HepG2 (cell line): Measurements from ENCODE around the gene RCBTB1. TPM values are rescaled to one million over a fixed set of nuclear protein-coding genes. Genes with fewer than 3 reads are reported as not detected.

Experiments
- CEBPG ChIP-seq: IDR thresholded peaks from 2 replicates; pipeline ENCODE4 v1.6.1; 2016
- ELF4 ChIP-seq: sonication (generic); formaldehyde crosslinking; IDR thresholded peaks from 2 replicates; pipeline ENCODE4 v1.5.0; 2020; ENCODE audit warnings: missing genetic modification reagents, mild to moderate bottlenecking, moderate library complexity, borderline replicate concordance
- GATAD2A ChIP-seq: IDR thresholded peaks from 2 replicates; pipeline ENCODE4 v1.6.1; 2016
- JUN ChIP-seq: sonication (generic); formaldehyde crosslinking; IDR thresholded peaks from 2 replicates; pipeline ENCODE4 v1.4.0; 2020; ENCODE audit warnings: mild to moderate bottlenecking, missing genetic modification reagents
- MIXL1 ChIP-seq: IDR thresholded peaks from 2 replicates; pipeline ENCODE4 v1.6.1; 2016
- PATZ1 ChIP-seq: sonication (generic); formaldehyde crosslinking; IDR thresholded peaks from 2 replicates; pipeline ENCODE4 v1.4.0; 2020; ENCODE audit warnings: missing genetic modification reagents
- RELA ChIP-seq: sonication (generic); formaldehyde crosslinking; IDR thresholded peaks from 2 replicates; pipeline ENCODE4 v1.4.0; 2020; ENCODE audit warnings: missing genetic modification reagents
- ZFP37 ChIP-seq: sonication (generic); formaldehyde crosslinking; IDR thresholded peaks from 2 replicates; pipeline ENCODE4 v1.4.0; 2020; ENCODE audit warnings: missing genetic modification reagents, borderline replicate concordance
- ZMAT5 ChIP-seq: sonication (generic); formaldehyde crosslinking; IDR thresholded peaks from 2 replicates; pipeline ENCODE4 v1.5.0; 2020; ENCODE audit warnings: mild to moderate bottlenecking, low read depth, missing genetic modification reagents, borderline replicate concordance
- ZNF335 ChIP-seq: sonication (generic); formaldehyde crosslinking; IDR thresholded peaks from 2 replicates; pipeline ENCODE4 v1.4.0; 2020; ENCODE audit warnings: missing genetic modification reagents
- ZNF543 ChIP-seq: sonication (generic); formaldehyde crosslinking; IDR thresholded peaks from 2 replicates; pipeline ENCODE4 v1.4.0; 2020; ENCODE audit warnings: mild to moderate bottlenecking, missing genetic modification reagents
- ZSCAN31 ChIP-seq: sonication (generic); formaldehyde crosslinking; IDR thresholded peaks from 2 replicates; pipeline ENCODE4 v1.5.0; 2020; ENCODE audit warnings: low read depth, mild to moderate bottlenecking, missing genetic modification reagents
- polyA plus RNA-seq, 8 experiments: library from polyadenylated mRNA; depleted of rRNA in 3 of 8; stranded (reverse) in 7 of 8; unstranded in 1 of 8; fragments of >200 nt; fragmentation: Illumina TruSeq in 4 of 8; extraction: Trizol in 4 of 8; gene quantifications; 2 replicates each; pipeline versions ENCODE4 v1.2.1 to v1.2.3, GENCODE V29; 2011 to 2016; ENCODE audit warnings: low read depth in 4 of 8, missing spikeins in 1 of 8, mixed read lengths in 1 of 8; ENCODE audit not compliant: insufficient read depth in 1 of 8
- total RNA-seq, 5 experiments: library from RNA; depleted of rRNA; stranded (reverse); fragments of >200 nt; fragmentation: Illumina TruSeq; extraction: Trizol; gene quantifications; 2 replicates each; pipeline ENCODE4 v1.2.3, GENCODE V29; 2016; ENCODE audit warnings: low read depth in 1 of 5
- TF ChIP-seq, protein P1 (sequence below): fragments of 450-650 bp; IDR thresholded peaks from 2 replicates; pipeline ENCODE4 v1.6.1; 2017
- TF ChIP-seq, protein P2 (sequence below): sonication (generic); formaldehyde crosslinking; IDR thresholded peaks from 2 replicates; pipeline ENCODE4 v1.5.0; 2020; ENCODE audit warnings: mild to moderate bottlenecking, missing genetic modification reagents
- TF ChIP-seq, protein P3 (sequence below): sonication (generic); formaldehyde crosslinking; IDR thresholded peaks from 2 replicates; pipeline ENCODE4 v1.8.1; 2023; ENCODE audit warnings: mild to moderate bottlenecking, inconsistent platforms, moderate library complexity, missing genetic modification reagents, borderline replicate concordance
- TF ChIP-seq, protein P4 (sequence below): sonication (generic); formaldehyde crosslinking; IDR thresholded peaks from 2 replicates; pipeline ENCODE4 v1.4.0; 2020; ENCODE audit warnings: missing genetic modification reagents
- TF ChIP-seq, protein P5 (sequence below): sonication (generic); formaldehyde crosslinking; IDR thresholded peaks from 2 replicates; pipeline ENCODE4 v1.5.0; 2020; ENCODE audit warnings: missing genetic modification reagents

Gene RCBTB1
- total and polyA plus RNA-seq, 2 of the 13 experiments (the other 11 are each of a cell fraction or from before 2014, with no cell fraction given), result 13.4 to 21.6 TPM

- TF ChIP-seq, protein P1, sequence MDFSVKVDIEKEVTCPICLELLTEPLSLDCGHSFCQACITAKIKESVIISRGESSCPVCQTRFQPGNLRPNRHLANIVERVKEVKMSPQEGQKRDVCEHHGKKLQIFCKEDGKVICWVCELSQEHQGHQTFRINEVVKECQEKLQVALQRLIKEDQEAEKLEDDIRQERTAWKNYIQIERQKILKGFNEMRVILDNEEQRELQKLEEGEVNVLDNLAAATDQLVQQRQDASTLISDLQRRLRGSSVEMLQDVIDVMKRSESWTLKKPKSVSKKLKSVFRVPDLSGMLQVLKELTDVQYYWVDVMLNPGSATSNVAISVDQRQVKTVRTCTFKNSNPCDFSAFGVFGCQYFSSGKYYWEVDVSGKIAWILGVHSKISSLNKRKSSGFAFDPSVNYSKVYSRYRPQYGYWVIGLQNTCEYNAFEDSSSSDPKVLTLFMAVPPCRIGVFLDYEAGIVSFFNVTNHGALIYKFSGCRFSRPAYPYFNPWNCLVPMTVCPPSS, result no peak
- peak; percentile 78 for TF ChIP-seq GATAD2A
- TF ChIP-seq, protein P2, sequence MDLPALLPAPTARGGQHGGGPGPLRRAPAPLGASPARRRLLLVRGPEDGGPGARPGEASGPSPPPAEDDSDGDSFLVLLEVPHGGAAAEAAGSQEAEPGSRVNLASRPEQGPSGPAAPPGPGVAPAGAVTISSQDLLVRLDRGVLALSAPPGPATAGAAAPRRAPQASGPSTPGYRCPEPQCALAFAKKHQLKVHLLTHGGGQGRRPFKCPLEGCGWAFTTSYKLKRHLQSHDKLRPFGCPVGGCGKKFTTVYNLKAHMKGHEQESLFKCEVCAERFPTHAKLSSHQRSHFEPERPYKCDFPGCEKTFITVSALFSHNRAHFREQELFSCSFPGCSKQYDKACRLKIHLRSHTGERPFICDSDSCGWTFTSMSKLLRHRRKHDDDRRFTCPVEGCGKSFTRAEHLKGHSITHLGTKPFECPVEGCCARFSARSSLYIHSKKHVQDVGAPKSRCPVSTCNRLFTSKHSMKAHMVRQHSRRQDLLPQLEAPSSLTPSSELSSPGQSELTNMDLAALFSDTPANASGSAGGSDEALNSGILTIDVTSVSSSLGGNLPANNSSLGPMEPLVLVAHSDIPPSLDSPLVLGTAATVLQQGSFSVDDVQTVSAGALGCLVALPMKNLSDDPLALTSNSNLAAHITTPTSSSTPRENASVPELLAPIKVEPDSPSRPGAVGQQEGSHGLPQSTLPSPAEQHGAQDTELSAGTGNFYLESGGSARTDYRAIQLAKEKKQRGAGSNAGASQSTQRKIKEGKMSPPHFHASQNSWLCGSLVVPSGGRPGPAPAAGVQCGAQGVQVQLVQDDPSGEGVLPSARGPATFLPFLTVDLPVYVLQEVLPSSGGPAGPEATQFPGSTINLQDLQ, result no peak
- TF ChIP-seq RELA (CRISPR knock-in tag), result no peak
- TF ChIP-seq ZNF335 (CRISPR knock-in tag), result no peak
- 0 out of 2 replicates have a peak, but pooled peaks have one; percentile 27 for TF ChIP-seq PATZ1
- TF ChIP-seq CEBPG (CRISPR knock-in tag), result peak; percentile 75
- TF ChIP-seq MIXL1, result peak; percentile 70
- TF ChIP-seq, protein P3, sequence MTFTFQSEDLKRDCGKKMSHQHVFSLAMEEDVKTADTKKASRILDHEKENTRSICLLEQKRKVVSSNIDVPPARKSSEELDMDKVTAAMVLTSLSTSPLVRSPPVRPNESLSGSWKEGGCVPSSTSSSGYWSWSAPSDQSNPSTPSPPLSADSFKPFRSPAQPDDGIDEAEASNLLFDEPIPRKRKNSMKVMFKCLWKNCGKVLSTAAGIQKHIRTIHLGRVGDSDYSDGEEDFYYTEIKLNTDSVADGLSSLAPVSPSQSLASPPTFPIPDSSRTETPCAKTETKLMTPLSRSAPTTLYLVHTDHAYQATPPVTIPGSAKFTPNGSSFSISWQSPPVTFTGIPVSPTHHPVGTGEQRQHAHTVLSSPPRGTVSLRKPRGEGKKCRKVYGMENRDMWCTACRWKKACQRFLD (CRISPR knock-in tag), result no peak
- TF ChIP-seq JUN (CRISPR knock-in tag), result no peak
- no peak for TF ChIP-seq ZMAT5 (CRISPR knock-in tag)
- TF ChIP-seq ELF4 (CRISPR knock-in tag), result no peak
- no peak for TF ChIP-seq ZSCAN31
- no peak for TF ChIP-seq ZFP37 (CRISPR knock-in tag)
- TF ChIP-seq, protein P4, sequence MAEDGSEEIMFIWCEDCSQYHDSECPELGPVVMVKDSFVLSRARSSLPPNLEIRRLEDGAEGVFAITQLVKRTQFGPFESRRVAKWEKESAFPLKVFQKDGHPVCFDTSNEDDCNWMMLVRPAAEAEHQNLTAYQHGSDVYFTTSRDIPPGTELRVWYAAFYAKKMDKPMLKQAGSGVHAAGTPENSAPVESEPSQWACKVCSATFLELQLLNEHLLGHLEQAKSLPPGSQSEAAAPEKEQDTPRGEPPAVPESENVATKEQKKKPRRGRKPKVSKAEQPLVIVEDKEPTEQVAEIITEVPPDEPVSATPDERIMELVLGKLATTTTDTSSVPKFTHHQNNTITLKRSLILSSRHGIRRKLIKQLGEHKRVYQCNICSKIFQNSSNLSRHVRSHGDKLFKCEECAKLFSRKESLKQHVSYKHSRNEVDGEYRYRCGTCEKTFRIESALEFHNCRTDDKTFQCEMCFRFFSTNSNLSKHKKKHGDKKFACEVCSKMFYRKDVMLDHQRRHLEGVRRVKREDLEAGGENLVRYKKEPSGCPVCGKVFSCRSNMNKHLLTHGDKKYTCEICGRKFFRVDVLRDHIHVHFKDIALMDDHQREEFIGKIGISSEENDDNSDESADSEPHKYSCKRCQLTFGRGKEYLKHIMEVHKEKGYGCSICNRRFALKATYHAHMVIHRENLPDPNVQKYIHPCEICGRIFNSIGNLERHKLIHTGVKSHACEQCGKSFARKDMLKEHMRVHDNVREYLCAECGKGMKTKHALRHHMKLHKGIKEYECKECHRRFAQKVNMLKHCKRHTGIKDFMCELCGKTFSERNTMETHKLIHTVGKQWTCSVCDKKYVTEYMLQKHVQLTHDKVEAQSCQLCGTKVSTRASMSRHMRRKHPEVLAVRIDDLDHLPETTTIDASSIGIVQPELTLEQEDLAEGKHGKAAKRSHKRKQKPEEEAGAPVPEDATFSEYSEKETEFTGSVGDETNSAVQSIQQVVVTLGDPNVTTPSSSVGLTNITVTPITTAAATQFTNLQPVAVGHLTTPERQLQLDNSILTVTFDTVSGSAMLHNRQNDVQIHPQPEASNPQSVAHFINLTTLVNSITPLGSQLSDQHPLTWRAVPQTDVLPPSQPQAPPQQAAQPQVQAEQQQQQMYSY (CRISPR knock-in tag), result no peak
- TF ChIP-seq, protein P5, sequence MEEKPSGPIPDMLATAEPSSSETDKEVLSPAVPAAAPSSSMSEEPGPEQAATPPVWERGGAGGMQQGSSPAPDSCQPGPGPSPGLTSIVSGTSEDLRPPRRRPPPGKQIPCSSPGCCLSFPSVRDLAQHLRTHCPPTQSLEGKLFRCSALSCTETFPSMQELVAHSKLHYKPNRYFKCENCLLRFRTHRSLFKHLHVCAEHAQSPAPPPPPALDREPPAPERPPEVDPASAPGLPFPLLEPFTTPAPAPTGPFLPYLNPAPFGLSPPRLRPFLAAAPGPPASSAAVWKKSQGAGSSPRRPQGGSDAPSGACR, result no peak
- no peak for TF ChIP-seq ZNF543 (CRISPR knock-in tag)
Observed at GRCh38 chr13:49560270-49561061, 24.9 kb downstream of the RCBTB1 start (continued).
